Keratinocyte (primary cell): Measurements from ENCODE around the gene OXNAD1.

Experiments
- EZH2 ChIP-seq: IDR thresholded peaks from one replicate; pipeline ENCODE4 v1.6.1; 2012; ENCODE audit warnings: inconsistent platforms, mild to moderate bottlenecking, low read length, moderate library complexity
- TF ChIP-seq, protein P1 (sequence below), 3 experiments: IDR thresholded peaks in 1 of 3; conservative IDR thresholded peaks in 1 of 3; optimal IDR thresholded peaks in 1 of 3; 2 replicates in 2 of 3; 3 replicates in 1 of 3; pipeline versions ENCODE3 to v1.5.1; 2011; ENCODE audit warnings: low read length in 3 of 3, mild to moderate bottlenecking in 3 of 3, moderate library complexity in 2 of 3, control low read depth in 1 of 3, inconsistent platforms in 1 of 3; ENCODE audit not compliant: insufficient read depth in 2 of 3; ENCODE audit errors: extremely low read depth in 1 of 3

DNA sequence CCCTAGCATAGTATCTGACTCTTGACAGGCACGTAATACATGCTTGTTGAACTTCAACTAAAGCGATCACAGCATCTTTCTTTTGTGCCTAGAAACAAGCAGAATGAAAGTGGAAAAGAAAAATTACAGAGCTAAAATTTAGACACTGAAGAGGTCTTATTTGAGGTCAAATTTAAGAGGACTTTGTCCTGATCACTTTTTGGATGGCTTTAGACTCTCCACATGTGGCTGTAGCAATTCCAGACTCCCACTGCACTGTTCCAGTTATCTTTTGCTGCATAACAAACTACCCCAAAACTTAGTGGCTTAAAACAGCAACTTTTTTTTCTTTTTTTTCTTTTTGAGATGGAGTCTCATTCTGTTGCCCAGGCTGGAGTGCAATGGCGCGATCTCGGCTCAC is 23.8 kb upstream of the OXNAD1 start:
- TF ChIP-seq, protein P1, sequence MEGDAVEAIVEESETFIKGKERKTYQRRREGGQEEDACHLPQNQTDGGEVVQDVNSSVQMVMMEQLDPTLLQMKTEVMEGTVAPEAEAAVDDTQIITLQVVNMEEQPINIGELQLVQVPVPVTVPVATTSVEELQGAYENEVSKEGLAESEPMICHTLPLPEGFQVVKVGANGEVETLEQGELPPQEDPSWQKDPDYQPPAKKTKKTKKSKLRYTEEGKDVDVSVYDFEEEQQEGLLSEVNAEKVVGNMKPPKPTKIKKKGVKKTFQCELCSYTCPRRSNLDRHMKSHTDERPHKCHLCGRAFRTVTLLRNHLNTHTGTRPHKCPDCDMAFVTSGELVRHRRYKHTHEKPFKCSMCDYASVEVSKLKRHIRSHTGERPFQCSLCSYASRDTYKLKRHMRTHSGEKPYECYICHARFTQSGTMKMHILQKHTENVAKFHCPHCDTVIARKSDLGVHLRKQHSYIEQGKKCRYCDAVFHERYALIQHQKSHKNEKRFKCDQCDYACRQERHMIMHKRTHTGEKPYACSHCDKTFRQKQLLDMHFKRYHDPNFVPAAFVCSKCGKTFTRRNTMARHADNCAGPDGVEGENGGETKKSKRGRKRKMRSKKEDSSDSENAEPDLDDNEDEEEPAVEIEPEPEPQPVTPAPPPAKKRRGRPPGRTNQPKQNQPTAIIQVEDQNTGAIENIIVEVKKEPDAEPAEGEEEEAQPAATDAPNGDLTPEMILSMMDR (optimal IDR thresholded peaks at IDR 0.05 in 1 of 3, IDR thresholded peaks at IDR 0.05 in 1 of 3, conservative IDR thresholded peaks at IDR 0.05 in 1 of 3; ENCODE audit: extremely low read depth in 1 of 3, insufficient read depth in 2 of 3, low read length in 3 of 3) = no peak
- TF ChIP-seq EZH2 = no peak
